ENCODE results near the gene PTPRC.
"Not testable (repeated sequence)": the region's sequence is repeated elsewhere in the genome, so short reads cannot be mapped to it uniquely, and the experiment has no call there.

PTPRC gene

GRCh38 chr1:198638894-198639635, at the start of gene PTPRC:
TSS of gene PTPRC (plus strand) at chr1:198639040. CDS start at chr1:198639269, 229 bp downstream.
- peak; percentile 93 for DNase-seq

- DNase-seq: no peak
Measured at GRCh38 chr1:198590454-198590853, 48.4 kb upstream of the PTPRC start.

GRCh38 chr1:198595765-198596164, 43.1 kb upstream of the PTPRC start:
- DNase-seq: peak; percentile 57

DNA sequence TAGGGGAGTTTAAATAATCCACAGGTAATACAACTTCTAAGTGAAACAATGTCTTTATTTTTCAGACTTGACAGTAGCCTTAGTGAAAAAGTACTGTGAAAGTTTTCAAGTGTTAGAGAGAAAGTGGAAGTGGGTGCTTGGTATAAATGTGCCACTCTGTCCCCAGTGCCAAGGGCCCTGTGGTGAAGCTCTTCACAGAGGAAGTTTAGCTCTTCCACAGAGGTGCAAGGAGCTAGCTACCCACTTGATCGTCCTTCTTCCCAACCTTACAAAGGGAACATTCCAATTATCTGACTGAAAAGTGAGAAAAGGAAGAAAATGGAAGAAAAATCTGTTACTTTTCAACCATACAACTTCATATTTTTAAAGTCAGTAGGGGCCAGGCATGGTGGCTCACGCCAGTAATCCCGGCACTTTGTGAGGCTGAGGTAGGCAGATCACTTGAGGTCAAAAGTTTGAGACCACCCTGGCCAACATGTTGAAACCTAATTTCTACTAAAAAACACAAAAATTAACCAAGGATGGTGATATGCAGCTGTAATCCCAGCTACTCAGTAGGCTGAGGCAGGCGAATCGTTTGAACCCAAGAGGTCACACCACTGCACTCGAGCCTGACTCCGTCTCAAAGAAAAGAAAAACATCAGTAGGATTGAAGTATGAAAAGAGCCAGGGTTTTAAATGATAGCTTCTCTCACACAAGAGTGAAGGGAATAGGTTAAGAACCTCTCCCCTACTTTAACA, 41.0 kb upstream of the PTPRC start:
- DNase-seq: no peak

- peak; percentile 79 for DNase-seq
Measured at GRCh38 chr1:198598796-198599321, 40.0 kb upstream of the PTPRC start.

DNA sequence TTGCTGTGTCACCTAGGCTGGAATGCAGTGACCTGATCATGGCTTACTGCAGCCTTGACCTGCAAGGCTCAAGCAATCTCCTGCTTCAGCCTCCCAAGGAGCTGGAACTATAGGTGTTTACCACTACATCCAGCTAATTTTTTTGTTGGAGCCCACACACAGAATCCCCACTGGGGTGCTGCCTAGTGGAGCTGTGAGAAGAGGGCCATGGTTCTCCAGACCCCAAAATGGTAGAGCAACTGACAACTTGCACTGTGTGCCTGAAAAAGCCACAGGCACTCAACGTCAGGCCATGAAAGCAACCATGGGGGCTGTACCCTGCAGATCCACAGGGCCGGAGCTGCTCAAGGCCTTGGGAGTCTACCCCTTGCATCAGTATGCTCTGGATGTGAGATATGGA, 39.1 kb upstream of the PTPRC start:
- DNase-seq: no peak

DNA sequence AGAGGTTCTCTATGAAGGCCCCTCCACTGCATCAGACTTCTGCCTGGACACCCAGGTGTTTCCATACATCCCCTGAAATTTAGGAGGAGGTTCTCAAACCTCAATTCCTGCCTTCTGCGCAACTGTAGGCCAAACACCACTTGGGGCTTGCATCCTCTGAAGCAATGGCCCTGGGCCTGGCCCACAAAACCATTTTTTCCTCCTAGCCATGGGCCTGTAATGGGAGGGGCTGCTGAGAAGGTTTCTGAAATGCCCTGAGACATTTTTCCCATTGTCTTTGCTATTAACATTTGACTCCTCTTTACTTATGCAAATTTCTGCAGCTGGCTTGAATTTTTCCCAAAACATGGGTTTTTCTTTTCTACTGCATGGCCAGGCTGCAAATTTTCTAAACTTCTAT, 37.9 kb upstream of the PTPRC start:
- no peak for DNase-seq

DNA sequence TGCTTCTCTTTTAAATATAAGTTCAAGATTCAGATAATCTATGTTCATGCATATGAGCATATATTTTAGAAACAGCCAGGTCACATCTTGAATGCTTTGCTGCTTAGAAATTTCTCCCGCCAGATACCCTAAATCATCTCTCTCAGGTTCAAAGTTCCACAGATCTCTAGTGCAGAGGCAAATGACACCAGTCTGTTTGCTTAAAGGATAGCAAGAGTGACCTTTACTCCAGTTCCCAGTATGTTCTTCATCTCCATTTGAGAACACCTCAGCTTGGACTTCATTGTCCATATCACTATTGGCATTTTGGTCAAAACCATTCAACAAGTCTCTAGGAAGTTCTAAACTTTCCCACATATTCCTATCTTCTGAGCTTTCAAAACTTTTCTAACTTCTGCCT, 37.5 kb upstream of the PTPRC start:
- DNase-seq: not testable (repeated sequence)

DNA sequence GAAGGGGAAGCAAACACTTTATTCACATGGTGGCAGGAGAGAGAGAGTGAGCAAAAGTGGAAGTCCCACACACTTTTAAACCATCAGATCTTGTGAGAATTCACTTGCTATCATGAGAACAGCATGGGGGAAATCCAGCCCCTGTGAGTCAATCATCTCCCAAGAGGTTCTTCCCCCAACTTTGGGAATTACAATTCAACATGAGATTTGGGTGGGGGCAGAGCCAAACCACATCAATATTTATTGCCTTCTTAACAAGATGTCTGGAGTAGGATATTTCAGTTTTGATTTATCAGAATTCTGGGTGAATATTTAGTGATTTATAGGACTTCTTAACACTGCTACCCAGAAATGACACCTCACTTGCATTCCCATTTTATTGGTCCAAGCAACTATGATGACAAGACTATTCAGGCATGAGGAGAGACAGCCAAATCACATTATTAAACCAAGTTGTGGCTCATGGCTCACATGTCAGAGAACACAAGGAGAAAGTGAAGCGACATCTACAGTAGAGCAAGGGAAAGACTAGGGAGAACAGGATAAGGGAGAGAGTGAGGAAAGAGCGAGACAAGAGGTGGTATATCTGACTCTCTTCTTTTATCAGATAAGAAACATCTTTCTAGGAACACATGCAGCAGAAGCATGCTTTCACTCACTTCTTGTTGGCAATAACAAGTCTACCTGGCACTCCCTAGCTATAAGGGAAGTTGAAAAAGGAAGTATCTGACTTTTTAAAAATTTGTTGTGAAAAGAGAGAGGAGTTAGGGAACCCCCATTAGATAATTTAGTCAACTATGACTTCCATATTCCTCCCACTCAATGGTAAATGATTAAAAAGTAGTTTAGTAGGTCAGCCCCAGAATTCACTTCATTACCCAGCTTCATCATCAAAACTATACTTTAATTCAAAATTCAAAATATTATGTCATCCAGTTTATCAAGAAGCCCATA, 36.6 kb upstream of the PTPRC start:
- DNase-seq: no peak

DNA sequence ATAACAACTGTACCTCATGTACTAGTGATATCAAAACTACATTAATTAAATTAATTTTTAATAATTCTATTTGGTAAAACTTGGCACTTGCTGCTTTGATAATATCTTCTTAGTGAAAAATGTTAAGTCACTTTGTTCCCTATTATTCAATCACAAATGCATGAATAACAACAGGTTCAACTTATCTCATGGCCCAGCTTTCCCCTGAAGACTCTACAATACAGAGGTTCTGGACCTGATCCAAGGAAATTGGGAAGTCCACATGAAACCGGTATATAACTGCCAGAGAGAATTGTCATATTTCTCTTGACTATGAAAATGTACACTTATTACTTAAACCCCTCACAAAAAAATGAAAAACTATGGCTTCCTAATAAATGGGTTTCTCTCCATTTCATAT, 33.9 kb upstream of the PTPRC start:
- DNase-seq: peak; percentile 95

GRCh38 chr1:198605406-198605805, 33.4 kb upstream of the PTPRC start:
- DNase-seq: peak; percentile 81

DNA sequence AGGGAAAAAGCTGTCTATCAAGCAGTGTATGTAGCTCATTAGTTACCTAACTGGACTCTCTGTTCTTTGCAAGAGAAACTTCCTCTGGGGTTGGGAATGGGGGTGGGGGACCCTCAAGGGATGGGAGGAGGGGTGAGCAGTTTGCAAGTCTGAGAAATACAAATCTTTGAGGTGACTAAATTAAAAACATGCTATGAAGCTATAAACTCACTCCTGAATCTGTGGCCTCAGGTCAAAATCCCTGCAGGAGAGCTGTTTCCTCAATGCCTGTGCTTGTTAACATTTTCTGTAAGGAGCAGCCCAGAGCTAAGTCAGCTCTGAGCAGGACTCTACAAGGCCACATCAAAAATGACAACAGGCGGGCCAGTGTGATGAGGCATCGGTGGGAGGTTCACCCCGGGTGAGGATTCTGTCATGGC, 32.8 kb upstream of the PTPRC start:
- DNase-seq: peak; percentile 43

DNA sequence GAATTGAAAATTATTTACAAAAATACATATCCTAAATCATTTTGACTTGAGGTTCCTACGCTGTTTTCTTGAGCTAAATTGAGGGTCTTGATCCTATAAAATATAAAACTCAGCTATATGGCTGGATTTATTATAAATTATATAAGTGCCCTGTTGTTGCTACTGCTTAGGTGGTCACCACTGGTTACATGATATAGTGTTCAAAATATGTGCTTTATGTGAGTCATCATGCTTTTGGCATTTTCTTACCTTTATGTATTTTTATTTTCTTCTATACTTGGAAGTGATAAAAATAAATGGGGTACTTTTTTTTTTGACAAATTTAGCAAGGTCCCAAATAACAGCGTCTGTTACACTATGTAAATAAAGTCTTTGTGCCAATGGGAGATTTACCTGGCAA, 31.1 kb upstream of the PTPRC start:
- DNase-seq: no peak

DNA sequence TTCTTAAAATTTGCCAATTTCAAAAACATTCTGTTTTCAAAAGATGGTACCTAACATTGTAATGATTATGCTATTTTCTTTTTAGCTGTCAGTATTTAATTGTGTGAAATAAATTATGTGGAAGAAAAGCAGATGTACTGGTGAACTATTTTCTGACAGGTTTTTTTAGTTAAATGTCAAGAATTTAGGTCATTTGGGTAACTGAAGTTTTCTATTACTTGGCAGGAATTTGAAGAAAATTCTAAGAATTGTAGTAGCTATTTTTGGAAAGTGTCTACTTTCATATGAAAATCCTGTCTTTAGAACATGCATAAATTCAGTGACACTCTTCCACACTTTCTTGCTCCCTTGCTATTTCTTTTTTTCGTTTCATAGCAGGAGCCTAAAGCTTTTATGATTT, 28.5 kb upstream of the PTPRC start:
- no peak for DNase-seq

- DNase-seq: no peak
Measured at GRCh38 chr1:198611219-198611618, 27.6 kb upstream of the PTPRC start.

DNA sequence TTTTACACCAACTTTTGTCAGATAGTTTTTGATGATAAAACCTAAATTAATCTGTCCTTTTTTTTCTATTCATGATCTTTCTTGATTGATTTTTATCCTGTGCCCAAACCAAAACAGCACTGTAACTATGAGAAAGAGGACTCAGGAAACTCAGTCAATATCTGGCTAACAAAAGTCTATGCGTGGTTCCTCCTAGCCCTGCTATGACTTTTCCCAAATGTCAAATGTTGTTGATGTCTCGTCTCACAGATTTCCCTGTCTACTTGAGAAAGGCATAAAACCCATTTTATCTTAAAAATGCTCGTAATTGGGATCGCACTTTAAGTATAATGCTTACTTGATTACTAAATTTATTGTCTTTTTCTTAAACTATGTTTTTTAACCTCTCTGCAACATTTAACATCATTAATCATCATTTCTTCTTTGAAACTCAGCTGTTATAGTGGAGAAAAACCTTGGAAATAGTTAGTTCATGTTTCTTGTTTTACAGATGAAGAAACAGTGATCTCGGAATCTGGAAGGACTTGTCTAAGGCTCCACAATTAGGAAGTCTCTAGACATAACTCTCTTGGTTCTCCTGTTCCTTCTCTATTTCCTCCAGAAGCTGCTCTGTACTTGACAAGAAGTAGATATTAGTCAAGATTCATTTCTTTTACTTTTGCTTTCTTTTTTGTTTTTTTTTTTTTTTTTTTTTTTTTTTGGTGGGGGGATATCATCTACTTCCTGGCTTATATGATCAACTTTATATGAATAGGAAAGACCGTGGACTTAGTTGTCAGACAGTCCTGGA, 26.2 kb upstream of the PTPRC start:
- peak; percentile 55 for DNase-seq

GRCh38 chr1:198617406-198617805, 21.4 kb upstream of the PTPRC start:
- DNase-seq: no peak

GRCh38 chr1:198619375-198620140, 19.3 kb upstream of the PTPRC start:
- DNase-seq: no peak

DNA sequence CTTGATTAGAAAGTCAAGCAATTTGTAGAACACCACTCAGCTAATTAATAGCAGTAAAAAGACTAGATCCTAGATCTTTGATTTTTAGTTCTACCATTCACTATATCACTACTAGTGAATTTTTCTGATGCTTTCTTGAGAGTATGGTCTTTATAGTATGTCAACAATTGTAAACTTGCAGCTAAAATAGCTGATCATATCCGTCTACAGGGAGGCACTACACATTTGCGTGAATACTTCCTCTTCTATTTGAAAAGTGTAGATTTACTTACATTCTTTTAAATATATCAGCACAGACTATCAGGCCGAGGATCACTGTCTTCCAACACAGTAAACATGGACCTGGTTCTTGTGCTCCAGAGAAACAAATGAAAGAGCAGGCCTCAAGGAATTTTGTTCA, 18.6 kb upstream of the PTPRC start:
- DNase-seq: no peak

GRCh38 chr1:198620951-198621824, 17.7 kb upstream of the PTPRC start:
- peak; percentile 72 for DNase-seq

All from hematopoietic multipotent progenitor cell treated with erythropoietin and hydrocortisone succinate and interleukin-3 and kit ligand, for 4 days (in vitro differentiated cells).